Endodermal cell (in vitro differentiated cells): ENCODE measurements around the gene MORC4. TPM values are rescaled to one million over a fixed set of nuclear protein-coding genes. Genes with fewer than 3 reads are reported as not detected.
A peak's percentile ranks its signal among the peaks of the same experiment; 100 is the strongest.

Experiments used
- DNase-seq: peaks from one replicate; pipeline ENCODE4 v3.0.0-alpha.2; 2017
- H3K27ac ChIP-seq: 2 replicates; pipeline ENCODE4 v1.5.1; 2013; ENCODE audit warnings: mild to moderate bottlenecking, low read depth, low read length, moderate library complexity
- H3K27me3 ChIP-seq: 2 replicates; pipeline ENCODE4 v1.6.1; 2013; ENCODE audit warnings: mild to moderate bottlenecking, low read length, moderate library complexity; ENCODE audit not compliant: insufficient read depth, control insufficient read depth, poor library complexity, severe bottlenecking
- H3K36me3 ChIP-seq: 2 replicates; pipeline ENCODE4 v1.7.0; 2013; ENCODE audit warnings: mild to moderate bottlenecking, low read length, moderate library complexity; ENCODE audit not compliant: control insufficient read depth, insufficient read depth
- H3K4me1 ChIP-seq: one replicate; pipeline ENCODE4 v1.7.0; 2013; ENCODE audit warnings: low read length; ENCODE audit not compliant: control insufficient read depth, insufficient read depth
- H3K4me3 ChIP-seq: 2 replicates; pipeline ENCODE4 v1.5.1; 2013; ENCODE audit warnings: mild to moderate bottlenecking, low read length, moderate library complexity
- H3K9ac ChIP-seq: 2 replicates; pipeline ENCODE4 v1.6.1; 2013; ENCODE audit warnings: mild to moderate bottlenecking, low read length, moderate library complexity; ENCODE audit not compliant: poor library complexity, severe bottlenecking; ENCODE audit errors: extremely low read depth
- H3K9me3 ChIP-seq: 2 replicates; pipeline ENCODE4 v1.6.1; 2013; ENCODE audit warnings: mild to moderate bottlenecking, low read length, moderate library complexity; ENCODE audit not compliant: control insufficient read depth
- H3K27ac Mint-ChIP-seq: 2 replicates; pipeline ENCODE4 v1.8.0; 2020; ENCODE audit warnings: mixed read lengths
- H3K27me3 Mint-ChIP-seq: 2 replicates; pipeline ENCODE4 v1.8.0; 2021; ENCODE audit warnings: mild to moderate bottlenecking, mixed read lengths; ENCODE audit not compliant: insufficient read depth
- H3K36me3 Mint-ChIP-seq: 2 replicates; pipeline ENCODE4 v1.8.0; 2020; ENCODE audit warnings: low read depth, mixed read lengths
- H3K4me1 Mint-ChIP-seq: 2 replicates; pipeline ENCODE4 v1.8.0; 2020; ENCODE audit warnings: mixed read lengths
- H3K4me3 Mint-ChIP-seq: 2 replicates; pipeline ENCODE4 v1.8.0; 2020; ENCODE audit warnings: mild to moderate bottlenecking, moderate library complexity, mixed read lengths
- H3K9me3 Mint-ChIP-seq: 2 replicates; pipeline ENCODE4 v1.8.0; 2020; ENCODE audit warnings: mild to moderate bottlenecking, mixed read lengths
- CTCF ChIP-seq: fragments of 200-600 bp; sonication (generic); conservative IDR thresholded peaks from 2 replicates; pipeline ENCODE4 v1.5.0; 2021; ENCODE audit warnings: antibody characterized with exemption, mild to moderate bottlenecking
- whole genome bisulfite sequencing, 2 experiments: methylation state at CpG; one replicate each; pipeline versions ENCODE4 v1.1.5 to v1.1.7; 2013; ENCODE audit warnings: missing lambda C conversion rate in 2 of 2, mixed read lengths in 1 of 2; ENCODE audit not compliant: insufficient coverage in 1 of 2, insufficient read length in 1 of 2; 5-methylcytosine and 5-hydroxymethylcytosine counted together
- total RNA-seq, 2 donors: library from RNA; stranded (reverse); fragmentation: NEBNext Ultra II Directional in 1 of 2; extraction: Animal tissue kit (Norgen Biotek cat#: 25700) in 1 of 2; gene quantifications; 2 replicates in 1 of 2; 3 replicates in 1 of 2; pipeline ENCODE4 v1.2.1, GENCODE V29; 2021

Gene MORC4
- total RNA-seq, 2 donors from 2014 or later: 3.4 TPM

GRCh38 chrX:106897259-106897658 is 102.8 kb downstream of the MORC4 start:
- Histone ChIP-seq H3K27me3 (peaks cover 7% of the 10 kb centered on the region), H3K4me1 (no peaks in the 10 kb centered on the region), H3K36me3 (no peaks in the 10 kb centered on the region), H3K9me3 (no peaks in the 10 kb centered on the region), H3K9ac (no peak overlapping the region), H3K27ac (no peak overlapping the region), H3K4me3 (no peak overlapping the region)
- Mint-ChIP-seq H3K36me3 (no peaks in the 10 kb centered on the region), H3K4me1 (peaks cover 9% of the 10 kb centered on the region), H3K27me3 (peaks cover 31% of the 10 kb centered on the region), H3K4me3 (no peak overlapping the region), H3K27ac (no peak overlapping the region), H3K9me3 (peaks cover 48% of the 10 kb centered on the region)
- 84 to 94% methylated on average over 2 to 5 of the region's 6 CpGs for WGBS, 2 experiments
- no peak for TF ChIP-seq CTCF
- DNase-seq: no peak

- DNase-seq: no peak
- Histone ChIP-seq H3K27ac (no peak overlapping the region), H3K27me3 (no peaks in the 10 kb centered on the region), H3K4me1 (no peaks in the 10 kb centered on the region), H3K36me3 (no peaks in the 10 kb centered on the region), H3K9ac (no peak overlapping the region), H3K9me3 (no peaks in the 10 kb centered on the region), H3K4me3 (no peak overlapping the region)
- Mint-ChIP-seq H3K27me3 (peaks cover 10% of the 10 kb centered on the region), H3K4me3 (no peak overlapping the region), H3K4me1 (peaks cover 5% of the 10 kb centered on the region), H3K36me3 (no peaks in the 10 kb centered on the region), H3K27ac (no peak overlapping the region), H3K9me3 (peaks cover 36% of the 10 kb centered on the region)
- no peak for TF ChIP-seq CTCF
- 86% methylated on average over 3 of the region's 3 CpGs; no CpG with 5 or more reads in 1 of the 2 experiments for WGBS, 2 experiments
Observed at GRCh38 chrX:106894978-106895452, 105.0 kb downstream of the MORC4 start.

GRCh38 chrX:106894392-106894909 is 105.6 kb downstream of the MORC4 start:
- H3K36me3 Mint-ChIP-seq: no peaks in the 10 kb centered on the region
- Histone ChIP-seq H3K27me3 (no peaks in the 10 kb centered on the region), H3K4me1 (no peaks in the 10 kb centered on the region), H3K9me3 (no peaks in the 10 kb centered on the region), H3K9ac (no peak overlapping the region), H3K4me3 (no peak overlapping the region), H3K36me3 (no peaks in the 10 kb centered on the region), H3K27ac (no peak overlapping the region)
- peaks cover 32% of the 10 kb centered on the region for H3K9me3 Mint-ChIP-seq
- H3K4me1 Mint-ChIP-seq: peaks cover 5% of the 10 kb centered on the region
- peak; percentile 88 for DNase-seq
- peak; percentile 87 for TF ChIP-seq CTCF
- no peak overlapping the region for H3K27ac Mint-ChIP-seq
- no peak overlapping the region for H3K4me3 Mint-ChIP-seq
- 25% methylated on average over 6 of the region's 6 CpGs; no CpG with 5 or more reads in 1 of the 2 experiments for whole genome bisulfite sequencing, 2 experiments
- H3K27me3 Mint-ChIP-seq: peaks cover 5% of the 10 kb centered on the region
